OCI-LY3 (cell line): ENCODE results near the gene ATF7IP2.

Experiments
- CTCF ChIP-seq: fragments of 200-600, 300-600 bp; sonication (generic); IDR thresholded peaks from 2 replicates; pipeline ENCODE4 v1.5.1; 2014; ENCODE audit warnings: antibody characterized with exemption, low read length, low read depth
- EZH2phosphoT487 ChIP-seq: fragments of 200-600 bp; shearing (Covaris generic); IDR thresholded peaks from 2 replicates; pipeline ENCODE4 v1.6.1; 2018; ENCODE audit warnings: antibody characterized with exemption, mixed run types, low read depth

- no peak for TF ChIP-seq CTCF
- TF ChIP-seq EZH2phosphoT487 = no peak
Observed at GRCh38 chr16:10338426-10338825, 47.4 kb upstream of the ATF7IP2 start.
